MM.1S (cell line): ENCODE measurements around the gene ZFPM1.

Experiments used
- DNase-seq: peaks from one replicate; pipeline ENCODE4 v3.0.0-alpha.2; 2015
- H2AFZ ChIP-seq: fragments of 300-600 bp; sonication (generic); 2 replicates; pipeline ENCODE4 v1.6.0; 2016; ENCODE audit warnings: antibody characterized with exemption, low read length
- H3F3A ChIP-seq: fragments of 300-600 bp; sonication (generic); 2 replicates; pipeline ENCODE4 v1.6.1; 2016; ENCODE audit warnings: mild to moderate bottlenecking, antibody characterized with exemption, low read length, moderate library complexity, mixed read lengths; ENCODE audit not compliant: insufficient read depth
- H3K27ac ChIP-seq: fragments of 300-600 bp; sonication (generic); 2 replicates; pipeline ENCODE4 v1.5.1; 2016; ENCODE audit warnings: mild to moderate bottlenecking, low read length
- H3K27me3 ChIP-seq: fragments of 300-600 bp; sonication (generic); replicated peaks from 2 replicates; pipeline ENCODE4 v1.6.0; 2016; ENCODE audit warnings: low read length; ENCODE audit not compliant: insufficient read depth
- H3K36me3 ChIP-seq: fragments of 300-600 bp; sonication (generic); replicated peaks from 2 replicates; pipeline ENCODE4 v1.6.1; 2016; ENCODE audit warnings: mild to moderate bottlenecking, low read length, mixed read lengths; ENCODE audit not compliant: insufficient read depth
- H3K4me1 ChIP-seq: fragments of 300-600 bp; sonication (generic); 2 replicates; pipeline ENCODE4 v1.6.1; 2016; ENCODE audit warnings: low read length, mixed read lengths
- H3K4me2 ChIP-seq: fragments of 300-600 bp; sonication (generic); 2 replicates; pipeline ENCODE4 v1.6.0; 2016; ENCODE audit warnings: low read depth, low read length
- H3K4me3 ChIP-seq: fragments of 300-600 bp; sonication (generic); 2 replicates; pipeline ENCODE4 v1.5.1; 2016; ENCODE audit warnings: low read length, mixed read lengths
- H3K79me2 ChIP-seq: fragments of 300-600 bp; sonication (generic); 2 replicates; pipeline ENCODE4 v1.6.1; 2016; ENCODE audit warnings: mixed run types, low read length, mixed read lengths
- H3K9ac ChIP-seq: fragments of 300-600 bp; sonication (generic); 2 replicates; pipeline ENCODE4 v1.6.1; 2016; ENCODE audit warnings: low read length, mixed read lengths
- H3K9me2 ChIP-seq: fragments of 300-600 bp; sonication (generic); replicated peaks from 2 replicates; pipeline ENCODE4 v1.6.1; 2016; ENCODE audit warnings: mild to moderate bottlenecking, low read length, mixed read lengths; ENCODE audit not compliant: insufficient read depth
- H3K9me3 ChIP-seq: fragments of 300-600 bp; sonication (generic); replicated peaks from 2 replicates; pipeline ENCODE4 v1.6.1; 2016; ENCODE audit warnings: mild to moderate bottlenecking, low read length, mixed read lengths; ENCODE audit not compliant: insufficient read depth
- H4K20me1 ChIP-seq: fragments of 300-600 bp; sonication (generic); 2 replicates; pipeline ENCODE4 v1.6.1; 2016; ENCODE audit warnings: mild to moderate bottlenecking, low read length, moderate library complexity, mixed read lengths; ENCODE audit not compliant: insufficient read depth
- CTCF ChIP-seq: fragments of 300-600 bp; sonication (generic); IDR thresholded peaks from 2 replicates; pipeline ENCODE4 v1.5.1; 2016; ENCODE audit warnings: antibody characterized with exemption, low read length, mixed read lengths
- EZH2 ChIP-seq: fragments of 300-600 bp; sonication (generic); optimal IDR thresholded peaks from 2 replicates; pipeline ENCODE3; 2017; ENCODE audit warnings: low read depth, mild to moderate bottlenecking, antibody characterized with exemption, low read length, mixed read lengths
- EZH2phosphoT487 ChIP-seq: fragments of 300-600 bp; sonication (generic); IDR thresholded peaks from 2 replicates; pipeline ENCODE4 v1.6.1; 2018; ENCODE audit warnings: antibody characterized with exemption, low read length

The ZFPM1 gene

GRCh38 chr16:88538366-88539060, 85.4 kb downstream of the ZFPM1 start:
- Histone ChIP-seq H3K4me2 (no peak overlapping the region), H4K20me1 (no peaks in the 10 kb centered on the region), H3K27ac (no peak overlapping the region), H2AFZ (no peak overlapping the region), H3K79me2 (no peaks in the 10 kb centered on the region), H3K36me3 (no peaks in the 10 kb centered on the region), H3K4me3 (no peak overlapping the region), H3K9ac (no peak overlapping the region), H3K9me2 (no peaks in the 10 kb centered on the region), H3F3A (no peaks in the 10 kb centered on the region), H3K27me3 (peaks cover 12% of the 10 kb centered on the region), H3K4me1 (no peaks in the 10 kb centered on the region), H3K9me3 (no peaks in the 10 kb centered on the region)
- TF ChIP-seq EZH2, result no peak
- TF ChIP-seq CTCF, result no peak
- no peak for DNase-seq

GRCh38 chr16:88539261-88539651, 86.2 kb downstream of the ZFPM1 start:
- H3K27me3 ChIP-seq, result peaks cover 12% of the 10 kb centered on the region

GRCh38 chr16:88539652-88540345, 86.7 kb downstream of the ZFPM1 start:
- TF ChIP-seq EZH2 (no peak), CTCF (no peak), EZH2phosphoT487 (no peak)
- Histone ChIP-seq H3K27ac (no peak overlapping the region), H3F3A (no peaks in the 10 kb centered on the region), H3K4me2 (no peak overlapping the region), H3K4me1 (no peaks in the 10 kb centered on the region), H3K4me3 (no peak overlapping the region), H3K9me3 (no peaks in the 10 kb centered on the region), H4K20me1 (no peaks in the 10 kb centered on the region), H3K9ac (no peak overlapping the region), H3K9me2 (no peaks in the 10 kb centered on the region), H2AFZ (no peak overlapping the region), H3K36me3 (no peaks in the 10 kb centered on the region), H3K79me2 (no peaks in the 10 kb centered on the region), H3K27me3 (peaks cover 12% of the 10 kb centered on the region)
- DNase-seq, result no peak

More at GRCh38 chr16:88539261-88539651, 86.2 kb downstream of the ZFPM1 start:
- no peak for DNase-seq
- Histone ChIP-seq H4K20me1 (no peaks in the 10 kb centered on the region), H2AFZ (no peak overlapping the region), H3K4me1 (no peaks in the 10 kb centered on the region), H3K4me3 (no peak overlapping the region), H3K27ac (no peak overlapping the region), H3K9ac (no peak overlapping the region), H3K4me2 (no peak overlapping the region), H3K9me3 (no peaks in the 10 kb centered on the region), H3K9me2 (no peaks in the 10 kb centered on the region), H3K36me3 (no peaks in the 10 kb centered on the region), H3K79me2 (no peaks in the 10 kb centered on the region), H3F3A (no peaks in the 10 kb centered on the region)
- no peak for TF ChIP-seq CTCF
- TF ChIP-seq EZH2, result no peak
